Femur (tissue), 1 donor: ENCODE results near the gene HOXB3.
A peak's percentile ranks its signal among the peaks of the same experiment; 100 is the strongest.

Experiments used
- DNase-seq: peaks from one replicate; pipeline ENCODE4 v3.0.0-alpha.2; 2017

Gene HOXB3

GRCh38 chr17:48589831-48590606 is at the start of gene HOXB3:
Gene HOXB3, minus strand, starts transcription at chr17:48590241. Its CDS starts 37,767 bp downstream, at chr17:48552474.
- DNase-seq, result no peak

- DNase-seq, result no peak
Observed at GRCh38 chr17:48639136-48639535, 49.1 kb upstream of the HOXB3 start.

GRCh38 chr17:48637323-48638260 is 47.6 kb upstream of the HOXB3 start:
- DNase-seq, result no peak

- peak; percentile 80 for DNase-seq
Observed at GRCh38 chr17:48636177-48637018, 46.4 kb upstream of the HOXB3 start.

- DNase-seq, result no peak
Observed at GRCh38 chr17:48634493-48635208, 44.6 kb upstream of the HOXB3 start.

GRCh38 chr17:48633266-48633677 is 43.2 kb upstream of the HOXB3 start:
- peak; percentile 7 for DNase-seq

- peak; percentile 12 for DNase-seq
Observed at GRCh38 chr17:48632579-48633265, 42.7 kb upstream of the HOXB3 start.

GRCh38 chr17:48631693-48632578 is 41.9 kb upstream of the HOXB3 start:
- DNase-seq, result peak; percentile 18

GRCh38 chr17:48630925-48631692 is 41.1 kb upstream of the HOXB3 start:
- peak; percentile 12 for DNase-seq

- DNase-seq, result no peak
Observed at GRCh38 chr17:48630009-48630924, 40.2 kb upstream of the HOXB3 start.

- DNase-seq, result no peak
Observed at GRCh38 chr17:48629411-48629759, 39.3 kb upstream of the HOXB3 start.

- no peak for DNase-seq
Observed at GRCh38 chr17:48628649-48629410, 38.8 kb upstream of the HOXB3 start.

GRCh38 chr17:48627623-48628521 is 37.8 kb upstream of the HOXB3 start:
- DNase-seq, result no peak

GRCh38 chr17:48627118-48627597 is 37.1 kb upstream of the HOXB3 start:
- no peak for DNase-seq

- no peak for DNase-seq
Observed at GRCh38 chr17:48626245-48627117, 36.4 kb upstream of the HOXB3 start, which contains the start of gene HOXB9. Gene HOXB9, minus strand, starts transcription at chr17:48626358. Its CDS starts 89 bp downstream, at chr17:48626269.
